Measurements from ENCODE around the gene HIVEP3.
A peak's percentile ranks its signal among the peaks of the same experiment; 100 is the strongest.

The HIVEP3 gene

DNA sequence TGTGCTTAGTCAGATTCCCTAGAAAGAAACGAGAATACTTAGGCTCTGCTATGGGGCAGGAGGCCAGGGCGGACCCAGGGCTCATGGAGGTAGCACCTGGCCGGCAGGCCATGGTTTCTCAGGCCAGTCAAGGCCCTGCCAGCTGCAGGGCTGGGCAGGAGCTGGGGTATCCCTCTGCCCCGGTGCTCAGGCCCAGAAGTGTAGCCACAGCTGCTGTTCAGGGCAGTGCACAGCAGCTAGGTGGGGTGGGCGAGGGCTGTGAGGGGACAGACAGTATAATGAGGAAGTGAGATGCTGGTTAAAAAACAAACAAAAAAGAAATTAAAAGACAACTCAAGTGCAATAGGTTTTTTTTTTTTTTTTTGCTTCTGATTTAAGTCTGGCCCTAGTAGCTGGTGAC is 400.3 kb downstream of the HIVEP3 start:
- Histone ChIP-seq H3K9ac (no peak overlapping the region), H3K27ac (no peak overlapping the region), H2AFZ (ENCODE audit: low read depth) (no peak overlapping the region), H3K4me3 (IDR thresholded peaks at IDR 0.05; ENCODE audit: insufficient read depth, low read depth, low read length) (no peak overlapping the region), H3K4me2 (no peak overlapping the region), H3K79me2 (ENCODE audit: insufficient read depth, low read depth) (no peaks in the 10 kb centered on the region), H3K4me1 (ENCODE audit: low read depth, poor library complexity, severe bottlenecking) (peaks cover 19% of the 10 kb centered on the region), H4K20me1 (ENCODE audit: insufficient read depth) (no peaks in the 10 kb centered on the region), H3K27me3 (ENCODE audit: insufficient read depth, low read depth) (no peaks in the 10 kb centered on the region), H3K36me3 (ENCODE audit: insufficient read depth) (no peaks in the 10 kb centered on the region)
- TF ChIP-seq, protein P1, sequence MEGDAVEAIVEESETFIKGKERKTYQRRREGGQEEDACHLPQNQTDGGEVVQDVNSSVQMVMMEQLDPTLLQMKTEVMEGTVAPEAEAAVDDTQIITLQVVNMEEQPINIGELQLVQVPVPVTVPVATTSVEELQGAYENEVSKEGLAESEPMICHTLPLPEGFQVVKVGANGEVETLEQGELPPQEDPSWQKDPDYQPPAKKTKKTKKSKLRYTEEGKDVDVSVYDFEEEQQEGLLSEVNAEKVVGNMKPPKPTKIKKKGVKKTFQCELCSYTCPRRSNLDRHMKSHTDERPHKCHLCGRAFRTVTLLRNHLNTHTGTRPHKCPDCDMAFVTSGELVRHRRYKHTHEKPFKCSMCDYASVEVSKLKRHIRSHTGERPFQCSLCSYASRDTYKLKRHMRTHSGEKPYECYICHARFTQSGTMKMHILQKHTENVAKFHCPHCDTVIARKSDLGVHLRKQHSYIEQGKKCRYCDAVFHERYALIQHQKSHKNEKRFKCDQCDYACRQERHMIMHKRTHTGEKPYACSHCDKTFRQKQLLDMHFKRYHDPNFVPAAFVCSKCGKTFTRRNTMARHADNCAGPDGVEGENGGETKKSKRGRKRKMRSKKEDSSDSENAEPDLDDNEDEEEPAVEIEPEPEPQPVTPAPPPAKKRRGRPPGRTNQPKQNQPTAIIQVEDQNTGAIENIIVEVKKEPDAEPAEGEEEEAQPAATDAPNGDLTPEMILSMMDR (conservative IDR thresholded peaks at IDR 0.05; ENCODE audit: low read depth, low read length) = no peak

GRCh38 chr1:41517062-41517438 is 401.7 kb downstream of the HIVEP3 start:
- H3K27me3 ChIP-seq (ENCODE audit: insufficient read depth, low read depth) = no peaks in the 10 kb centered on the region
- H3K79me2 ChIP-seq (ENCODE audit: insufficient read depth, low read depth) = no peaks in the 10 kb centered on the region
- peak overlapping the region; percentile 91; the same call in 1 of the 2 replicates for H3K4me2 ChIP-seq
- no peak overlapping the region for H2AFZ ChIP-seq (ENCODE audit: low read depth)
- H3K4me1 ChIP-seq (ENCODE audit: low read depth, poor library complexity, severe bottlenecking) = peaks cover 19% of the 10 kb centered on the region
- H3K9ac ChIP-seq = no peak overlapping the region
- H4K20me1 ChIP-seq (ENCODE audit: insufficient read depth) = no peaks in the 10 kb centered on the region
- H3K27ac ChIP-seq = no peak overlapping the region
- H3K36me3 ChIP-seq (ENCODE audit: insufficient read depth) = no peaks in the 10 kb centered on the region
- TF ChIP-seq, protein P1 (conservative IDR thresholded peaks at IDR 0.05; ENCODE audit: low read depth, low read length) = no peak
- no peak overlapping the region for H3K4me3 ChIP-seq (IDR thresholded peaks at IDR 0.05; ENCODE audit: insufficient read depth, low read depth, low read length)

DNA sequence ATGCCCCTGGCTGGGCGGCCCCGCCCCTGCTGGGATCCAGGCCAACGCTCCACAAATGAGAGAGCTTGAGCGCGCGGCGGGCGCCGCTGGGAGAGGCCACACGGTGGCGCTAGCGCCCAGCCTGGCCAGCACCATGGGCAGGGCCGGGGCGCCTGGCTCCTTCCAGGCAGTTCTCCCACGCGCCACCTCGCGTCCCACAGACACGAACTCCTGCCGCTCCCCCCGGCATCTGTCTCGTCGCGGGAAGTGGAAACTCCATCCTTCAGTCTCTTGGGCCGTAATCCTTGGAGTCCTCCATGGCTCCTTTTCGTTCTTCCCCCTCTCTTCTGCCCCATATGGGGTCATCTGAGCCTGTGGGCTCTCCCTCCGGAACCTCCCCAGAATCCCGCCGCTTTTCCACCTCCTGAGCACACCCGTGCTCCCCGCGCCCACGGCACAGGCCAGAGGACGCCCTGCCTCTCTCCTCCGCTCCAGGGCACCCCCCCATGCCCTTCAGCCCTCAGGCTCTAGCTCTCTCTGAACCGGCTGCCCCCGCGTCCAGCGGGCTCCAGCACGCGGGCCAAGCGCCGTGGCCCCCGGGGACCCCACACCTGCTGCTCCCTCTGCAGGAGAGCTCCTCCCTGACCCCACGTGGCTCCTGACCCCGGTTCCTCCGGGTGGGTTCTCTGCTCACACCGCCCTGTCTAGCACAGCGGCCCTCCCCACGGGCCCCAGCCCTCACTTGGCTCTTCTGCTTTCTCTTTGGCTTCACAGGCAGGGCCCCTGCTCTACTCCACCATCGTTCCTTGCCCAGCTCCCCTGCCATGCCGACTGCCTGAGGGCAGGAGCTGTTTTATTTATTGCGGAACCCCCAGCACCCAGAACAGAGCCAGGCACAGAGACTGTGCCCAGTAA is 402.3 kb downstream of the HIVEP3 start:
- no peaks in the 10 kb centered on the region for H3K36me3 ChIP-seq (ENCODE audit: insufficient read depth)
- H4K20me1 ChIP-seq (ENCODE audit: insufficient read depth) = no peaks in the 10 kb centered on the region
- no peaks in the 10 kb centered on the region for H3K27me3 ChIP-seq (ENCODE audit: insufficient read depth, low read depth)
- TF ChIP-seq, protein P1 (conservative IDR thresholded peaks at IDR 0.05; ENCODE audit: low read depth, low read length) = peak; percentile 72
- H3K27ac ChIP-seq = no peak overlapping the region
- H3K79me2 ChIP-seq (ENCODE audit: insufficient read depth, low read depth) = no peaks in the 10 kb centered on the region
- H3K4me2 ChIP-seq = peak overlapping the region; percentile 91
- H3K9ac ChIP-seq = peak overlapping the region; percentile 44; the same call in 1 of the 2 replicates
- peak overlapping the region; percentile 94 for H2AFZ ChIP-seq (ENCODE audit: low read depth)
- H3K4me1 ChIP-seq (ENCODE audit: low read depth, poor library complexity, severe bottlenecking) = peaks cover 19% of the 10 kb centered on the region
- H3K4me3 ChIP-seq (IDR thresholded peaks at IDR 0.05; ENCODE audit: insufficient read depth, low read depth, low read length) = no peak overlapping the region

DNA sequence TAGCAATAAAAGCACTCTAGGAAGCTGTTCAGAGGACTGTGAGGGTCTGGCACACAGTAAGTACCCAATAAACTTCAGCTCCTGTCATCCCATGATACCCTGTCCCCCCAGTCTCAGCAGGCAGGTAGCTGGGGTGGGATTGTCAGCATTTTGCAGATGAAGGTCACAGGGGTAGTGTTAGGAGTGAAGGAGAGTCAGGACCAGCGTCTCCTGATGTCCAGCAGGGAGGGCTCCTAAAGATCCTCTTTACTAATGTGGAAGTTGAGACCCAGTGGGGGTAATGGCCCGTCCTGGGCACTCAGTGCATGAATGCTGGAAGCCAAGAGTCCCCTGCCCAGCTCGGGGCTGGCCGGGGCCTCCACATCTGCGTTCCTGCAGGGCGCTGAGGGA is 402.9 kb downstream of the HIVEP3 start:
- H3K4me3 ChIP-seq (IDR thresholded peaks at IDR 0.05; ENCODE audit: insufficient read depth, low read depth, low read length) = no peak overlapping the region
- no peak overlapping the region for H3K27ac ChIP-seq
- H3K4me2 ChIP-seq = peak overlapping the region; percentile 91; the same call in 1 of the 2 replicates
- no peak overlapping the region for H3K9ac ChIP-seq
- peak overlapping the region; percentile 94 for H2AFZ ChIP-seq (ENCODE audit: low read depth)
- H3K27me3 ChIP-seq (ENCODE audit: insufficient read depth, low read depth) = no peaks in the 10 kb centered on the region
- no peaks in the 10 kb centered on the region for H4K20me1 ChIP-seq (ENCODE audit: insufficient read depth)
- TF ChIP-seq, protein P1 (conservative IDR thresholded peaks at IDR 0.05; ENCODE audit: low read depth, low read length) = no peak
- no peaks in the 10 kb centered on the region for H3K79me2 ChIP-seq (ENCODE audit: insufficient read depth, low read depth)
- H3K36me3 ChIP-seq (ENCODE audit: insufficient read depth) = no peaks in the 10 kb centered on the region
- peaks cover 19% of the 10 kb centered on the region for H3K4me1 ChIP-seq (ENCODE audit: low read depth, poor library complexity, severe bottlenecking)

Data from KMS-11 (cell line).